ENCODE measurements around the gene PREX1.

PREX1 gene

GRCh38 chr20:48749437-48749836 is 78.4 kb downstream of the PREX1 start:
- H3K4me3 ChIP-seq (IDR thresholded peaks at IDR 0.05; ENCODE audit: insufficient read depth, low read depth, low read length) = no peak overlapping the region
- TF ChIP-seq CTCF (conservative IDR thresholded peaks at IDR 0.05; ENCODE audit: low read depth, low read length) = no peak
- no peak overlapping the region for H3K27ac ChIP-seq
- no peaks in the 10 kb centered on the region for H3K36me3 ChIP-seq (ENCODE audit: insufficient read depth)
- no peaks in the 10 kb centered on the region; the same call in 1 of the 2 replicates for H3K27me3 ChIP-seq (ENCODE audit: insufficient read depth, low read depth)
- H3K9ac ChIP-seq = no peak overlapping the region
- H3K79me2 ChIP-seq (ENCODE audit: insufficient read depth, low read depth) = no peaks in the 10 kb centered on the region
- H3K4me1 ChIP-seq (ENCODE audit: low read depth, poor library complexity, severe bottlenecking) = no peaks in the 10 kb centered on the region
- no peaks in the 10 kb centered on the region for H4K20me1 ChIP-seq (ENCODE audit: insufficient read depth)
- no peak overlapping the region for H2AFZ ChIP-seq (ENCODE audit: low read depth)
- no peak overlapping the region for H3K4me2 ChIP-seq

- Histone ChIP-seq H3K4me2 (no peak overlapping the region), H3K9ac (no peak overlapping the region), H3K36me3 (ENCODE audit: insufficient read depth) (no peaks in the 10 kb centered on the region), H3K27ac (no peak overlapping the region), H3K27me3 (ENCODE audit: insufficient read depth, low read depth) (no peaks in the 10 kb centered on the region; the same call in 1 of the 2 replicates), H3K4me1 (ENCODE audit: low read depth, poor library complexity, severe bottlenecking) (no peaks in the 10 kb centered on the region), H3K79me2 (ENCODE audit: insufficient read depth, low read depth) (no peaks in the 10 kb centered on the region), H3K4me3 (IDR thresholded peaks at IDR 0.05; ENCODE audit: insufficient read depth, low read depth, low read length) (no peak overlapping the region), H2AFZ (ENCODE audit: low read depth) (no peak overlapping the region), H4K20me1 (ENCODE audit: insufficient read depth) (no peaks in the 10 kb centered on the region)
- TF ChIP-seq CTCF (conservative IDR thresholded peaks at IDR 0.05; ENCODE audit: low read depth, low read length) = no peak
Measured at GRCh38 chr20:48748556-48748955, 79.2 kb downstream of the PREX1 start.

GRCh38 chr20:48747840-48748414 is 79.9 kb downstream of the PREX1 start:
- Histone ChIP-seq H2AFZ (ENCODE audit: low read depth) (no peak overlapping the region), H3K27ac (no peak overlapping the region), H3K79me2 (ENCODE audit: insufficient read depth, low read depth) (no peaks in the 10 kb centered on the region), H4K20me1 (ENCODE audit: insufficient read depth) (no peaks in the 10 kb centered on the region), H3K36me3 (ENCODE audit: insufficient read depth) (no peaks in the 10 kb centered on the region), H3K4me3 (IDR thresholded peaks at IDR 0.05; ENCODE audit: insufficient read depth, low read depth, low read length) (no peak overlapping the region), H3K9ac (no peak overlapping the region), H3K4me2 (no peak overlapping the region), H3K4me1 (ENCODE audit: low read depth, poor library complexity, severe bottlenecking) (no peaks in the 10 kb centered on the region), H3K27me3 (ENCODE audit: insufficient read depth, low read depth) (no peaks in the 10 kb centered on the region; the same call in 1 of the 2 replicates)
- TF ChIP-seq CTCF (conservative IDR thresholded peaks at IDR 0.05; ENCODE audit: low read depth, low read length) = no peak

GRCh38 chr20:48745330-48745729 is 82.5 kb downstream of the PREX1 start:
- H3K4me1 ChIP-seq (ENCODE audit: low read depth, poor library complexity, severe bottlenecking) = no peaks in the 10 kb centered on the region

More at GRCh38 chr20:48745330-48745729, 82.5 kb downstream of the PREX1 start:
- Histone ChIP-seq H3K27ac (no peak overlapping the region), H3K4me3 (IDR thresholded peaks at IDR 0.05; ENCODE audit: insufficient read depth, low read depth, low read length) (no peak overlapping the region), H3K36me3 (ENCODE audit: insufficient read depth) (no peaks in the 10 kb centered on the region), H3K9ac (no peak overlapping the region), H2AFZ (ENCODE audit: low read depth) (no peak overlapping the region), H3K27me3 (ENCODE audit: insufficient read depth, low read depth) (no peaks in the 10 kb centered on the region; the same call in 1 of the 2 replicates), H4K20me1 (ENCODE audit: insufficient read depth) (no peaks in the 10 kb centered on the region), H3K79me2 (ENCODE audit: insufficient read depth, low read depth) (no peaks in the 10 kb centered on the region), H3K4me2 (no peak overlapping the region)
- TF ChIP-seq CTCF (conservative IDR thresholded peaks at IDR 0.05; ENCODE audit: low read depth, low read length) = no peak
